GM18909 (cell line): Measurements from ENCODE around the gene KIF9.
"Not testable (repeated sequence)": the region's sequence is repeated elsewhere in the genome, so short reads cannot be mapped to it uniquely, and the experiment has no call there.

Experiments
- ATAC-seq: cut with Tn5 transposase; IDR thresholded peaks from one replicate; pipeline ENCODE4 v1.9.1; 2021; ENCODE audit warnings: mild to moderate bottlenecking; ENCODE audit not compliant: unreplicated experiment, poor library complexity

KIF9 gene

GRCh38 chr3:47193871-47194859 is 88.4 kb downstream of the KIF9 start:
- no peak for ATAC-seq

GRCh38 chr3:47186285-47186684 is 96.3 kb downstream of the KIF9 start:
- no peak for ATAC-seq

DNA sequence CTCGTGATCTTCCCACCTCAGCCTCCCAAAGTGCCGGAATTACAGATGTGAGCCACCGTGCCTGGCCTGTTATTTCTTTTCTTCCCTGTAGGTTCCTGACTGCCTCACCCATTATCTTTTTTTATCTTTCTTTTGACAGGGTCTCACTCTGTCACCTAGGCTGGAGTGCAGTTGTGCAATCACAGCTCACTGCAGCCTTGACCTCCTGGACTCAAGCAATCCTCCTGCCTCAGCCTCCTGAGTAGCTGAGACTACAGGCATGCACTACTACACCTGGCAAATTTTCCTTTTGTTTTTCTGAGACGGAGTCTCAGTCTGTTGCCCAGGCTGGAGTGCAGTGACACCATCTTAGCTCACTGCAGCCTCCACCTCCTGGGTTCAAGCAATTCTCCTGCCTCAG is 100.9 kb downstream of the KIF9 start:
- ATAC-seq: not testable (repeated sequence)

GRCh38 chr3:47180011-47180410 is 102.6 kb downstream of the KIF9 start:
- not testable (repeated sequence) for ATAC-seq
